Body of pancreas (tissue), 4 donors: Measurements from ENCODE around the gene MYO9B. TPM values are rescaled to one million over a fixed set of nuclear protein-coding genes. Genes with fewer than 3 reads are reported as not detected.

ENCODE experiments used
- ATAC-seq: fragments of 150-250 bp; one replicate; pipeline ENCODE4 v1.9.1; 2016
- DNase-seq, 4 donors: peaks; one replicate each; pipeline ENCODE4 v3.0.0-alpha.2; 2019
- H3K27ac ChIP-seq, 4 donors: fragments of 200-600 bp; sonication (generic); 1 replicate in 3 of 4; 2 replicates in 1 of 4; pipeline versions ENCODE4 v1.5.1 to v1.6.1; 2016 to 2019; ENCODE audit warnings: mild to moderate bottlenecking in 1 of 4, mixed read lengths in 1 of 4, moderate library complexity in 1 of 4
- H3K27me3 ChIP-seq, 2 donors: fragments of 200-600 bp; sonication (generic); one replicate each; pipeline ENCODE4 v1.6.0; 2016; ENCODE audit warnings: mild to moderate bottlenecking in 1 of 2
- H3K36me3 ChIP-seq, 2 donors: fragments of 200-600 bp; sonication (generic); replicated peaks in 1 of 2; 2 replicates each; pipeline ENCODE4 v1.5.1; 2016; ENCODE audit warnings: low read depth in 2 of 2; ENCODE audit not compliant: insufficient read depth in 1 of 2
- H3K4me1 ChIP-seq: fragments of 200-600 bp; sonication (generic); one replicate; pipeline ENCODE4 v1.6.0; 2016
- H3K4me3 ChIP-seq, 2 donors: fragments of 200-600 bp; sonication (generic); 1 replicate in 1 of 2; 2 replicates in 1 of 2; pipeline ENCODE4 v1.5.1; 2016 to 2019
- H3K9me3 ChIP-seq, 3 donors: fragments of 200-600 bp; sonication (generic); 1 replicate in 2 of 3; 2 replicates in 1 of 3; pipeline ENCODE4 v1.5.1; 2016
- CTCF ChIP-seq, 7 experiments: fragments of 450-650 bp in 4 of 7; fragments of 200-600 bp in 3 of 7; sonication (generic) in 3 of 7; IDR thresholded peaks; one replicate each; pipeline ENCODE4 v1.5.1; 2016 to 2019; ENCODE audit warnings: antibody characterized with exemption in 7 of 7
- POLR2A ChIP-seq, 3 donors: fragments of 450-650 bp; IDR thresholded peaks; one replicate each; pipeline ENCODE4 v1.6.1; 2016; ENCODE audit warnings: antibody characterized with exemption in 3 of 3, mild to moderate bottlenecking in 2 of 3
- WGBS, 2 donors: methylation state at CpG; one replicate each; pipeline ENCODE4 v1.1.5; 2017; 5-methylcytosine and 5-hydroxymethylcytosine counted together
- intact Hi-C: fragments of 100-400 bp; cut with DNase I; formaldehyde crosslinking; loops from one replicate; pipeline ENCODE4 v1.15.1; 2023
- total RNA-seq, 2 donors: library from RNA; depleted of rRNA; stranded (reverse); fragments of >200 nt; gene quantifications; one replicate each; pipeline ENCODE4 v1.1.0, GENCODE V29; 2016

The MYO9B gene
- total RNA-seq, 2 donors from 2014 or later: 26.2 to 56.0 TPM

GRCh38 chr19:17172624-17173345, 97.2 kb downstream of the MYO9B start:
- no peak for DNase-seq
- H3K36me3 ChIP-seq: peaks cover 0 to 20% of the 10 kb centered on the region in 2 donors
- H3K9me3 ChIP-seq: no peaks in the 10 kb centered on the region
- no peaks in the 10 kb centered on the region for H3K27me3 ChIP-seq
- intact Hi-C loops: no loop called here
- H3K4me3 ChIP-seq: no peak overlapping the region
- 87 to 93% methylated on average over 6 to 30 of the region's 33 CpGs for WGBS, 2 donors
- no peak for ATAC-seq
- H3K4me1 ChIP-seq: no peaks in the 10 kb centered on the region
- TF ChIP-seq POLR2A (IDR thresholded peaks at IDR 0.05) (no peak), CTCF (IDR thresholded peaks at IDR 0.05) (no peak)
- H3K27ac ChIP-seq: no peak overlapping the region

GRCh38 chr19:17178291-17178690, 102.7 kb downstream of the MYO9B start:
- Histone ChIP-seq H3K27ac (no peak overlapping the region), H3K36me3 (peaks cover 0 to 5% of the 10 kb centered on the region in 2 donors), H3K4me3 (no peak overlapping the region), H3K9me3 (no peaks in the 10 kb centered on the region), H3K4me1 (no peaks in the 10 kb centered on the region), H3K27me3 (no peaks in the 10 kb centered on the region)
- no peak for TF ChIP-seq POLR2A (IDR thresholded peaks at IDR 0.05)
- TF ChIP-seq CTCF (IDR thresholded peaks at IDR 0.05): no peak
- DNase-seq: no peak
- WGBS, 2 donors: 91 to 92% methylated on average over 10 of the region's 10 CpGs
- intact Hi-C loops: no loop called here
- no peak for ATAC-seq

- Histone ChIP-seq H3K4me3 (no peak overlapping the region), H3K4me1 (no peaks in the 10 kb centered on the region), H3K27me3 (no peaks in the 10 kb centered on the region), H3K36me3 (peaks cover 0 to 4% of the 10 kb centered on the region in 2 donors), H3K9me3 (no peaks in the 10 kb centered on the region), H3K27ac (no peak overlapping the region)
- TF ChIP-seq CTCF (IDR thresholded peaks at IDR 0.05) (no peak), POLR2A (IDR thresholded peaks at IDR 0.05) (no peak)
- DNase-seq (no peak), ATAC-seq (no peak)
- 80 to 82% methylated on average over 17 to 22 of the region's 22 CpGs for WGBS, 2 donors
- intact Hi-C loops: no loop called here
Observed at GRCh38 chr19:17180997-17181702, 105.6 kb downstream of the MYO9B start.

GRCh38 chr19:17183271-17183761, 107.7 kb downstream of the MYO9B start:
- Histone ChIP-seq H3K4me1 (no peaks in the 10 kb centered on the region), H3K9me3 (no peaks in the 10 kb centered on the region), H3K27me3 (no peaks in the 10 kb centered on the region), H3K27ac (no peak overlapping the region), H3K4me3 (no peak overlapping the region), H3K36me3 (peaks cover 0 to 7% of the 10 kb centered on the region in 2 donors)
- intact Hi-C loops: no loop called here
- DNase-seq (no peak), ATAC-seq (no peak)
- TF ChIP-seq POLR2A (IDR thresholded peaks at IDR 0.05) (no peak), CTCF (IDR thresholded peaks at IDR 0.05) (no peak)
- WGBS, 2 donors: 64 to 100% methylated on average over 6 to 14 of the region's 14 CpGs
